ENCODE measurements around the gene GRIFIN.

GRIFIN gene

GRCh38 chr7:2443491-2443890 lies 32.7 kb downstream of the GRIFIN start:
- Histone ChIP-seq H3K27ac (peak overlapping the region in 1 of 21 experiments; percentile 2), H3K4me3 (no peak overlapping the region)

DNA sequence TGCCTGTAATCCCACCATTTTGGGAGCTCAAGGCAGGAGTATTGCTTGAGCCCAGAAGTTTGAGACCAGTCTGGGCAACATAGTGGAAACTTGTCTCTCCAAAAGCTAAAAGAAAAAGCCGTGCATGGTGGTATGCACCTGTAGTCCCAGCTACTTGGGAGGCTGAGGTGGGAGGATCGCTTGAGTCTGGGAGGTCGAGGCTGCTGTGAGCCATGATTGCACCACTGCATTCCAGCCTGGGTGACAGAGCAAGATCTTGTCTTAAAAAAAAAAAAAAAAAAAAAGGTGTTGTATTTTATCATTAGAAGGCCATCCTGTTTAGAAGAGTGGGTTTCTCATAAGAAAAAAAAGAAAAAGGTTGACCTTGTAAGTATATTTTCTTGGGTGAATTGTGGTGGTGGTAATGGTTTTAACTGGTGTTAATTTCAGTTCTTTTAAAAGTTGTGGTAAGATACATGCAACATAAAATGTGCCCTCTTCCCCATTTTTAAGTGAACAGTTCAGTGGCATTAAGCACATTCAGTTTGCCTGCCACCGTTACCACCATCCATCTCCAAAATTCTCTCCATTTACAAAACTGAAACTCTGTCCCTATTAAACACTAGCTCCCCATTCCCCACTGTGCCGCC lies 34.7 kb downstream of the GRIFIN start:
- Histone ChIP-seq H3K4me3 (peak overlapping the region in 1 of 7 experiments; percentile 4), H3K27ac (peak overlapping the region in 12 of 21 experiments; percentile 21 to 83 (median 72))

GRCh38 chr7:2440608-2441245 lies 35.5 kb downstream of the GRIFIN start:
- H3K27ac ChIP-seq = peak overlapping the region in 18 of 21 experiments; percentile 7 to 83 (median 57)
- peak overlapping the region in 1 of 7 experiments; percentile 4 for H3K4me3 ChIP-seq

- Histone ChIP-seq H3K27ac (peak overlapping the region in 12 of 21 experiments; percentile 4 to 83 (median 74)), H3K4me3 (peak overlapping the region in 1 of 7 experiments; percentile 22)
These were observed 37.4 kb downstream of the GRIFIN start for GRCh38 chr7:2438775-2439174.

- peak overlapping the region in 18 of 21 experiments; percentile 8 to 83 (median 73) for H3K27ac ChIP-seq
These were observed 38.0 kb downstream of the GRIFIN start for GRCh38 chr7:2438186-2438585.

GRCh38 chr7:2437537-2438148 lies 38.6 kb downstream of the GRIFIN start:
- H3K27ac ChIP-seq = peak overlapping the region in 18 of 21 experiments; percentile 8 to 83 (median 73)
- H3K4me3 ChIP-seq = peak overlapping the region in 2 of 7 experiments; percentile 7 to 22

More at GRCh38 chr7:2438186-2438585, 38.0 kb downstream of the GRIFIN start:
- H3K4me3 ChIP-seq = peak overlapping the region in 2 of 7 experiments; percentile 7 to 22

DNA sequence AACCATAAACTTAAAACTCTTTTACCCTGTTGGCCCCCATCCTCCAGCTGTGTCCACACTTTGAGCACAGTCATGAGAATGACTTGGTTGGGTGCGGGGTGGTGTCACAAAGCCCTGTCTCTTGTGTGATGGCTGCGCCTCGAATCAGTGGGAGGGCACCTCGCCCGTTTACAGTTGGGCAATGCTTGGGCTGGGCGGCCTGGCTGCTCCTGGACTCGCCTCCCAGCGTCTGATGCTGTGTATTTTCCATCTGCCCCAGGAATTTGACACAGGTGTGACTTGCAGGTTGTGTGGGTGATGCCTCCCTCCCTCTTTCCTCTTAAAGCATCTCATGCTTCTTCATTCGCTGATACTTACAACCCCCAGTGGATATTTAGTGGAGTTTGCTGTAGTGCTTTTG lies 39.1 kb downstream of the GRIFIN start:
- no peak overlapping the region for H3K4me3 ChIP-seq
- H3K27ac ChIP-seq = peak overlapping the region in 15 of 21 experiments; percentile 1 to 83 (median 72)

- H3K4me3 ChIP-seq = no peak overlapping the region
- peak overlapping the region in 9 of 21 experiments; percentile 1 to 83 (median 54) for H3K27ac ChIP-seq
These were observed 39.7 kb downstream of the GRIFIN start for GRCh38 chr7:2436341-2437104.

GRCh38 chr7:2435146-2435545 lies 41.1 kb downstream of the GRIFIN start:
- Histone ChIP-seq H3K4me3 (no peak overlapping the region), H3K27ac (no peak overlapping the region)

GRCh38 chr7:2433713-2434550 lies 42.3 kb downstream of the GRIFIN start:
- Histone ChIP-seq H3K27ac (no peak overlapping the region), H3K4me3 (no peak overlapping the region)

DNA sequence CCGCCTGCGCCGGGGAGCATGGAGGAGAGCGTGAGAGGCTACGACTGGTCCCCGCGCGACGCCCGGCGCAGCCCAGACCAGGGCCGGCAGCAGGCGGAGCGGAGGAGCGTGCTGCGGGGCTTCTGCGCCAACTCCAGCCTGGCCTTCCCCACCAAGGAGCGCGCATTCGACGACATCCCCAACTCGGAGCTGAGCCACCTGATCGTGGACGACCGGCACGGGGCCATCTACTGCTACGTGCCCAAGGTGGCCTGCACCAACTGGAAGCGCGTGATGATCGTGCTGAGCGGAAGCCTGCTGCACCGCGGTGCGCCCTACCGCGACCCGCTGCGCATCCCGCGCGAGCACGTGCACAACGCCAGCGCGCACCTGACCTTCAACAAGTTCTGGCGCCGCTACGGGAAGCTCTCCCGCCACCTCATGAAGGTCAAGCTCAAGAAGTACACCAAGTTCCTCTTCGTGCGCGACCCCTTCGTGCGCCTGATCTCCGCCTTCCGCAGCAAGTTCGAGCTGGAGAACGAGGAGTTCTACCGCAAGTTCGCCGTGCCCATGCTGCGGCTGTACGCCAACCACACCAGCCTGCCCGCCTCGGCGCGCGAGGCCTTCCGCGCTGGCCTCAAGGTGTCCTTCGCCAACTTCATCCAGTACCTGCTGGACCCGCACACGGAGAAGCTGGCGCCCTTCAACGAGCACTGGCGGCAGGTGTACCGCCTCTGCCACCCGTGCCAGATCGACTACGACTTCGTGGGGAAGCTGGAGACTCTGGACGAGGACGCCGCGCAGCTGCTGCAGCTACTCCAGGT lies 43.1 kb downstream of the GRIFIN start:
- H3K27ac ChIP-seq = no peak overlapping the region
- no peak overlapping the region for H3K4me3 ChIP-seq

DNA sequence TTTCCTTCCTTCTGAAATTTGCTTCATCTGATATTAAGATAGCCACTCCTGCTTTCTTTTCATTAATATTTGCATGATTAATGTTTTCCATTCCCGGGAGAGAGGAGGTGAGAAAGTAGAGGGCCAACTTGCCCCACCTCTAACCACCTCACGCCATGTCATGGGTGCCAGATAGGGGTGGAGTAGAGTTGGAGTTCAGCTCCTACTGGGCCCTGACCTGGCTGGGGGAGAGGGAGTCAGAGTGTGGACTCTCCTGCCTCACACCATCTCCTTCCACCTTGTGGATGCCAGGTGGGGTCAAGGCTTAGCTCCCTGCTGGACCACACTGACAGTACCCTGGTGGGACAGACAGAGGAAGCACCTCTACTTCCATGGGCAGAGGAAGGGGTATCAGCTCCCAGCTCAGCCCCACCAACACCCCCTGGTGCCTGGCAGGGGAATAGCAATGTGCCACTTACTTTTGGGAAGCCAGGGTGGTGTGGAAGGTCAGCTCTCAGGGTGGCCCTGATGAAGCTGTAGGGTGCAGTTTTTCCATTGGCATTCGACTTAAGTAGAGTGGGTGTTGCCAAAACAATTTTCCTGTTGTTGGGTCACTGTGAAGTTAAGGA lies 44.8 kb downstream of the GRIFIN start:
- H3K27ac ChIP-seq = no peak overlapping the region
- no peak overlapping the region for H3K4me3 ChIP-seq

DNA sequence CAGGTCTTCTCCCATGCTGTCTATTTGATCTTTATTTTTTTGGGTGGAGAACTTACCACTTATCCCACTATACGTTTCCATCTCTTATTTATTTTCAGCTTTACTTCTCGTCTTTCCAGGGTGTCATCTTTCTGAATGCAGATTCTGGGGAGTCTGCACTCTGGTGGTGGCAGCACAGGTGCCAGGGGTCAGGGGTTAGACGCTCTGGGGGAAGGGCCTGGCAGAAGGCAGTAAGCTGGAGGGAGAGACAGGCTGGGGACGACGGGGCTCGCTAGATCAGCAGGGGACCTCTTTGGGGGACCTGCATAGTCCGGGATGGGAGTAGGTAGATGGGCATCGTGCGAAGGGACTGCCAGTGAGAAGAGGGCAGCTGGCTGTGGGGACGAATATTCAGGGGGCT lies 50.4 kb downstream of the GRIFIN start:
- H3K27ac ChIP-seq = no peak overlapping the region
- H3K4me3 ChIP-seq = no peak overlapping the region

Measured in skin epidermis (tissue), 12 donors.